A549 (cell line): Measurements from ENCODE around the gene COIL. TPM values are rescaled to one million over a fixed set of nuclear protein-coding genes. Genes with fewer than 3 reads are reported as not detected.

ENCODE experiments used
- ATAC-seq, 2 experiments: fragments of 200-7000 bp in 1 of 2; fragments of >200 bp in 1 of 2; cut with Nextera tagmentation in 1 of 2; cut with Tn5 transposase in 1 of 2; 3 replicates each; pipeline versions ENCODE4 v1.8.0 to v1.9.1; 2018 to 2020; ENCODE audit warnings: mild to moderate bottlenecking in 1 of 2, moderate library complexity in 1 of 2
- CTCF ChIA-PET: fragments of 300-600 bp; sonication (Branson Sonifier 250); formaldehyde crosslinking; extraction: SDS; loops from one replicate; lab custom pipeline; 2021; ENCODE audit warnings: antibody characterized with exemption, inconsistent platforms; lab: Yijun Ruan, JAX
- POLR2A ChIA-PET: fragments of 350-600 bp; formaldehyde crosslinking; extraction: SDS; loops from one replicate; lab custom pipeline; 2021; ENCODE audit warnings: antibody characterized with exemption, inconsistent platforms; lab: Yijun Ruan, JAX
- DNase-seq, 2 experiments: peaks; one replicate each; pipeline versions ENCODE4 v3.0.0 to v3.0.0-alpha.2; 2011 to 2016; ENCODE audit warnings: low read depth in 1 of 2, low spot score in 1 of 2
- FAIRE-seq: peaks from 2 replicates; lab custom pipeline; 2011; peaks lifted over from hg19 to GRCh38; lab: Jason Lieb, UNC
- H3K27ac ChIP-seq, 2 experiments: fragments of >200 bp; sonication (Bioruptor Twin); formaldehyde crosslinking; 3 replicates each; pipeline ENCODE4 v1.5.1; 2016 to 2017
- H3K4me1 ChIP-seq: fragments of >200 bp; sonication (Bioruptor Twin); formaldehyde crosslinking; 3 replicates; pipeline ENCODE4 v1.6.1; 2016
- H3K4me2 ChIP-seq: fragments of >200 bp; sonication (Bioruptor Twin); formaldehyde crosslinking; 3 replicates; pipeline ENCODE4 v1.6.1; 2016
- H3K4me3 ChIP-seq: fragments of >200 bp; sonication (Bioruptor Twin); formaldehyde crosslinking; 3 replicates; pipeline ENCODE4 v1.5.1; 2016
- H3K9me3 ChIP-seq: fragments of >200 bp; sonication (Bioruptor Twin); formaldehyde crosslinking; 3 replicates; pipeline ENCODE4 v1.6.1; 2016
- BCL3 ChIP-seq: fragments of >200 bp; sonication (Bioruptor Twin); formaldehyde crosslinking; IDR thresholded peaks from 3 replicates; pipeline ENCODE4 v1.6.1; 2016
- CBX8 ChIP-seq: fragments of 200-600 bp; sonication (generic); IDR thresholded peaks from 2 replicates; pipeline ENCODE4 v1.6.1; 2016
- CTCF ChIP-seq: fragments of >200 bp; sonication (Bioruptor Twin); formaldehyde crosslinking; IDR thresholded peaks from 3 replicates; pipeline ENCODE4 v1.5.1; 2016
- E2F6 ChIP-seq: IDR thresholded peaks from 2 replicates; pipeline ENCODE4 v1.6.1; 2012; ENCODE audit warnings: low read depth, borderline replicate concordance
- EHF ChIP-seq: fragments of 250-450 bp; sonication (Bioruptor Pico); IDR thresholded peaks from 2 replicates; pipeline ENCODE4 v1.5.0; 2020; ENCODE audit warnings: mild to moderate bottlenecking
- EP300 ChIP-seq, 2 experiments: fragments of >200 bp; sonication (Bioruptor Twin); formaldehyde crosslinking; IDR thresholded peaks; 2 replicates in 1 of 2; 3 replicates in 1 of 2; pipeline ENCODE4 v1.6.1; 2016 to 2017
- HEYL ChIP-seq: fragments of 250-450 bp; sonication (Bioruptor Pico); IDR thresholded peaks from 2 replicates; pipeline ENCODE4 v1.8.0; 2021; ENCODE audit warnings: mild to moderate bottlenecking, moderate library complexity
- HOXB13 ChIP-seq: fragments of 250-450 bp; sonication (Bioruptor Pico); IDR thresholded peaks from 2 replicates; pipeline ENCODE4 v1.5.0; 2020; ENCODE audit warnings: low read depth, mild to moderate bottlenecking, moderate library complexity
- HOXB5 ChIP-seq: fragments of 250-450 bp; sonication (Bioruptor Pico); IDR thresholded peaks from 2 replicates; pipeline ENCODE4 v1.5.0; 2020; ENCODE audit warnings: mild to moderate bottlenecking, moderate library complexity
- MAFK ChIP-seq: fragments of 450-650 bp; IDR thresholded peaks from 2 replicates; pipeline ENCODE4 v1.6.1; 2014; ENCODE audit not compliant: partially characterized antibody
- MAZ ChIP-seq: fragments of 150-350 bp; IDR thresholded peaks from 2 replicates; pipeline ENCODE4 v1.6.1; 2014; ENCODE audit warnings: antibody characterized with exemption, low read depth, low read length, borderline replicate concordance
- PBX3 ChIP-seq: IDR thresholded peaks from 2 replicates; pipeline ENCODE4 v1.6.1; 2012
- POLR2AphosphoS2 ChIP-seq: conservative IDR thresholded peaks from 2 replicates; pipeline ENCODE4 v1.6.1; 2012; ENCODE audit warnings: low read length, improper control_type of control experiment, inconsistent platforms
- RNF2 ChIP-seq: fragments of 200-600 bp; sonication (generic); IDR thresholded peaks from 2 replicates; pipeline ENCODE4 v1.6.1; 2016; ENCODE audit warnings: low read depth, mild to moderate bottlenecking, antibody characterized with exemption, moderate library complexity, borderline replicate concordance
- SMC3 ChIP-seq: fragments of >200 bp; sonication (Bioruptor Twin); formaldehyde crosslinking; IDR thresholded peaks from 3 replicates; pipeline ENCODE4 v1.6.1; 2018; ENCODE audit warnings: inconsistent platforms
- TP53 ChIP-seq: fragments of 250-450 bp; sonication (Bioruptor Pico); IDR thresholded peaks from 2 replicates; pipeline ENCODE4 v1.5.0; 2021; ENCODE audit warnings: mild to moderate bottlenecking, moderate library complexity
- ZC3H11A ChIP-seq: fragments of 450-650 bp; IDR thresholded peaks from 2 replicates; pipeline ENCODE4 v1.6.1; 2014; ENCODE audit warnings: antibody characterized with exemption, mild to moderate bottlenecking
- ZNF302 ChIP-seq: fragments of 250-450 bp; sonication (Bioruptor Pico); IDR thresholded peaks from 2 replicates; pipeline ENCODE4 v1.9.0; 2021; ENCODE audit warnings: inconsistent platforms, mild to moderate bottlenecking, moderate library complexity
- ZSCAN20 ChIP-seq: fragments of 250-450 bp; sonication (Bioruptor Pico); IDR thresholded peaks from 2 replicates; pipeline ENCODE4 v1.8.0; 2022; ENCODE audit warnings: mild to moderate bottlenecking, moderate library complexity
- WGBS: methylation state at CpG from one replicate; pipeline ENCODE4 v1.1.6; 2017; ENCODE audit errors: missing lambda C conversion rate; 5-methylcytosine and 5-hydroxymethylcytosine counted together
- polyA plus RNA-seq, 4 experiments: library from polyadenylated mRNA; depleted of rRNA in 3 of 4; stranded (reverse); fragments of >200 nt; fragmentation: RNase III in 1 of 4; extraction: RNeasy Plus Mini Kit Qiagen cat#74134 plus additional on column Dnase treatment in 1 of 4; gene quantifications; 2 replicates in 3 of 4; 3 replicates in 1 of 4; pipeline ENCODE4 v1.2.3, GENCODE V29; 2011 to 2017

The COIL gene
- polyA plus RNA-seq, 2 of the 4 experiments (the other 2 are of a cell fraction), result 16.9 to 20.3 TPM

GRCh38 chr17:56892333-56892732, 68.5 kb downstream of the COIL start:
- H3K4me2 ChIP-seq, result no peak overlapping the region
- ATAC-seq (no peak), FAIRE-seq (no peak), DNase-seq (no peak)
- no peak for TF ChIP-seq PBX3
- no peak for TF ChIP-seq MAZ
- TF ChIP-seq TP53 (CRISPR knock-in tag), result no peak
- TF ChIP-seq ZNF302 (CRISPR knock-in tag), result no peak
- no peak for TF ChIP-seq HOXB13
- TF ChIP-seq HEYL, result no peak
- TF ChIP-seq ZC3H11A, result no peak
- no peak for TF ChIP-seq HOXB5
- no peak for TF ChIP-seq SMC3
- TF ChIP-seq E2F6, result no peak
- TF ChIP-seq ZSCAN20, result no peak
- no peak for TF ChIP-seq EP300 (IDR thresholded peaks at IDR 0.05)
- no peak for TF ChIP-seq RNF2
- no peak for TF ChIP-seq POLR2AphosphoS2
- no peak for TF ChIP-seq MAFK
- TF ChIP-seq CBX8, result no peak
- no peak for TF ChIP-seq EHF (CRISPR knock-in tag)
- H3K4me3 ChIP-seq, result no peak overlapping the region
- H3K4me1 ChIP-seq, result peaks cover 12% of the 10 kb centered on the region
- CTCF ChIA-PET, result interaction anchor here (2.7 to 3.2 kb wide), 2 partner anchors 12 to 17 kb away, joined by 10 to 12 read pairs; no protein-coding TSS in a partner anchor
- H3K9me3 ChIP-seq, result peaks cover 16% of the 10 kb centered on the region
- 97% methylated on average over 1 of the region's 1 CpG for WGBS
- H3K27ac ChIP-seq, result no peak overlapping the region
- POLR2A ChIA-PET, result no interaction called here

GRCh38 chr17:56891751-56892150, 69.1 kb downstream of the COIL start:
- peaks cover 6% of the 10 kb centered on the region for H3K4me1 ChIP-seq
- WGBS, result 93% methylated on average over 16 of the region's 16 CpGs
- FAIRE-seq, result no peak
- 0 out of 3 replicates have a peak, but pooled peaks have one; percentile 22 for TF ChIP-seq CTCF
- TF ChIP-seq SMC3, result 0 out of 3 replicates have a peak, but pooled peaks have one; percentile 12
- TF ChIP-seq BCL3, result no peak
- TF ChIP-seq, all 56 proteins: peak for 2
- H3K4me2 ChIP-seq, result no peak overlapping the region
- H3K27ac ChIP-seq, result no peak overlapping the region
- DNase-seq (peak in 1 of 2 experiments; percentile 30), ATAC-seq (peak in 1 of 2 experiments; percentile 57; a peak in 3 of 6 replicates)
- H3K9me3 ChIP-seq, result peaks cover 16% of the 10 kb centered on the region
- H3K4me3 ChIP-seq, result no peak overlapping the region
- ChIA-PET POLR2A (no interaction called here), CTCF (interaction anchor here (0.9 to 4.8 kb wide), 5 partner anchors 13 to 72 kb away, joined by 3 to 23 read pairs (median 10); no protein-coding TSS in a partner anchor)
